HCT116 (cell line): Measurements from ENCODE around the gene GPR180. TPM values are rescaled to one million over a fixed set of nuclear protein-coding genes. Genes with fewer than 3 reads are reported as not detected.

ENCODE experiments used
- ATAC-seq: fragments of 200-7000 bp; cut with Tn5 transposase; 2 replicates; pipeline ENCODE4 v1.9.1; 2020; ENCODE audit warnings: mild to moderate bottlenecking, moderate library complexity
- BruUV-seq: library from RNA; stranded (reverse); fragments of 400-500 nt; replicated peaks from 2 replicates; lab custom pipeline; 2021; lab: Mats Ljungman, UMichigan
- CTCF ChIA-PET: fragments of 300-600 bp; sonication (Branson Sonifier 250); formaldehyde crosslinking; loops from one replicate; lab custom pipeline; 2021; ENCODE audit warnings: antibody characterized with exemption; lab: Charles Lee
- POLR2A ChIA-PET: fragments of 300-600, 350-600 bp; sonication (Branson Sonifier 250); formaldehyde crosslinking; loops from one replicate; lab custom pipeline; 2021; ENCODE audit warnings: antibody characterized with exemption; lab: Charles Lee
- RAD21 ChIA-PET, 2 experiments: fragments of 300-600 bp; sonication (Branson Sonifier 250); formaldehyde crosslinking; loops; one replicate each; lab custom pipeline; 2023; ENCODE audit warnings: low total read pairs in 2 of 2; ENCODE audit not compliant: uncharacterized antibody in 2 of 2, unreplicated experiment in 2 of 2, low non-redundant PET in 1 of 2; lab: Charles Lee
- DNase-seq: peaks from one replicate; pipeline ENCODE4 v3.0.0-alpha.2; 2010; ENCODE audit warnings: low read depth, low spot score
- H2AFZ ChIP-seq: fragments of 200-600 bp; shearing (Covaris generic), sonication (generic); 2 replicates; pipeline ENCODE4 v1.6.1; 2017; ENCODE audit warnings: low read depth, mixed run types, mixed read lengths, antibody characterized with exemption, low read length; ENCODE audit not compliant: poor library complexity, severe bottlenecking
- H3K27ac ChIP-seq: 2 replicates; pipeline ENCODE4 v1.5.1; 2012; ENCODE audit warnings: low read depth, low read length
- H3K27me3 ChIP-seq: fragments of 200-600 bp; sonication (generic); 2 replicates; pipeline ENCODE4 v1.6.1; 2016; ENCODE audit warnings: mixed run types, low read length, mixed read lengths; ENCODE audit not compliant: insufficient read depth
- H3K36me3 ChIP-seq, 2 experiments: fragments of 200-500 bp in 1 of 2; fragments of 200-600 bp in 1 of 2; sonication (Bioruptor generic) in 1 of 2; sonication (generic) in 1 of 2; 2 replicates each; pipeline versions ENCODE4 v1.5.1 to v1.6.1; 2014 to 2016; ENCODE audit warnings: low read length in 2 of 2, inconsistent platforms in 1 of 2, mixed read lengths in 1 of 2, mixed run types in 1 of 2; ENCODE audit not compliant: insufficient read depth in 2 of 2, control insufficient read depth in 1 of 2
- H3K4me1 ChIP-seq, 2 experiments: fragments of 200-600 bp in 1 of 2; sonication (generic) in 1 of 2; 2 replicates each; pipeline versions ENCODE4 v1.5.1 to v1.6.1; 2012 to 2017; ENCODE audit warnings: low read length in 2 of 2, inconsistent platforms in 1 of 2, mild to moderate bottlenecking in 1 of 2, mixed read lengths in 1 of 2, mixed run types in 1 of 2, moderate library complexity in 1 of 2; ENCODE audit not compliant: insufficient read depth in 2 of 2, control insufficient read depth in 1 of 2
- H3K4me2 ChIP-seq: fragments of 200-600 bp; sonication (generic); 2 replicates; pipeline ENCODE4 v1.6.1; 2017; ENCODE audit warnings: mixed run types, low read length, mixed read lengths
- H3K4me3 ChIP-seq, 2 experiments: fragments of 200-600 bp in 1 of 2; sonication (generic) in 1 of 2; replicated peaks in 1 of 2; 2 replicates each; pipeline ENCODE4 v1.5.1; 2011 to 2016; ENCODE audit warnings: low read length in 2 of 2, control low read depth in 1 of 2, low read depth in 1 of 2, mild to moderate bottlenecking in 1 of 2, mixed read lengths in 1 of 2, mixed run types in 1 of 2
- H3K79me2 ChIP-seq: fragments of 200-600 bp; sonication (generic); 2 replicates; pipeline ENCODE4 v1.6.1; 2017; ENCODE audit warnings: mild to moderate bottlenecking, mixed run types, low read length, moderate library complexity, mixed read lengths; ENCODE audit not compliant: insufficient read depth
- H3K9ac ChIP-seq: fragments of 200-600 bp; sonication (generic); 2 replicates; pipeline ENCODE4 v1.6.1; 2016; ENCODE audit warnings: low read length, mixed read lengths
- H3K9me2 ChIP-seq: fragments of 200-600 bp; sonication (generic), shearing (Covaris generic); 2 replicates; pipeline ENCODE4 v1.6.1; 2017; ENCODE audit warnings: mixed run types, mild to moderate bottlenecking, moderate library complexity; ENCODE audit not compliant: insufficient read depth
- H3K9me3 ChIP-seq, 2 experiments: fragments of 200-500 bp in 1 of 2; fragments of 200-600 bp in 1 of 2; sonication (Bioruptor generic) in 1 of 2; sonication (generic) in 1 of 2; 2 replicates each; pipeline ENCODE4 v1.6.1; 2014 to 2017; ENCODE audit warnings: low read length in 2 of 2, mixed read lengths in 2 of 2, inconsistent platforms in 1 of 2, low read depth in 1 of 2, mild to moderate bottlenecking in 1 of 2, mixed run types in 1 of 2, moderate library complexity in 1 of 2; ENCODE audit not compliant: control insufficient read depth in 1 of 2, insufficient read depth in 1 of 2
- H4K20me1 ChIP-seq: fragments of 200-600 bp; sonication (generic), shearing (Covaris generic); 2 replicates; pipeline ENCODE4 v1.6.1; 2017; ENCODE audit warnings: mixed run types, mild to moderate bottlenecking, moderate library complexity; ENCODE audit not compliant: insufficient read depth
- CTCF ChIP-seq, 3 experiments: fragments of 200-600 bp in 1 of 3; sonication (generic) in 1 of 3; IDR thresholded peaks in 2 of 3; conservative IDR thresholded peaks in 1 of 3; 2 replicates each; pipeline ENCODE4 v1.5.1; 2012 to 2017; ENCODE audit warnings: low read depth in 2 of 3, low read length in 2 of 3, antibody characterized with exemption in 1 of 3, borderline replicate concordance in 1 of 3, control low read depth in 1 of 3, mild to moderate bottlenecking in 1 of 3, mixed read lengths in 1 of 3, mixed run types in 1 of 3, moderate library complexity in 1 of 3; ENCODE audit not compliant: insufficient read depth in 1 of 3
- EZH2 ChIP-seq: fragments of 200-600 bp; sonication (generic); IDR thresholded peaks from 2 replicates; pipeline ENCODE4 v1.6.1; 2017; ENCODE audit warnings: antibody characterized with exemption, mixed run types
- EZH2phosphoT487 ChIP-seq: fragments of 200-600 bp; IDR thresholded peaks from 2 replicates; pipeline ENCODE4 v1.6.1; 2018; ENCODE audit warnings: antibody characterized with exemption, borderline replicate concordance
- FOSL1 ChIP-seq: IDR thresholded peaks from 2 replicates; pipeline ENCODE4 v1.6.1; 2012; ENCODE audit warnings: low read depth
- MAX ChIP-seq: IDR thresholded peaks from 2 replicates; pipeline ENCODE4 v1.6.1; 2012
- YY1 ChIP-seq: IDR thresholded peaks from 2 replicates; pipeline ENCODE4 v1.6.1; 2011; ENCODE audit warnings: low read length, low read depth, moderate library complexity, mild to moderate bottlenecking; ENCODE audit not compliant: insufficient replicate concordance; ENCODE audit errors: extremely low read depth
- ZNF274 ChIP-seq: fragments of 200-500 bp; sonication (Bioruptor generic); IDR thresholded peaks from 2 replicates; pipeline ENCODE4 v1.6.1; 2014; ENCODE audit warnings: mild to moderate bottlenecking, low read depth, low read length, inconsistent platforms
- intact Hi-C: fragments of 100-400 bp; cut with micrococcal nuclease; formaldehyde crosslinking; loops from 2 replicates; pipeline ENCODE4 v1.10.0; 2022
- total RNA-seq: library from RNA; stranded (reverse); gene quantifications from one replicate; pipeline ENCODE4 v1.2.1, GENCODE V29; 2021; ENCODE audit not compliant: unreplicated experiment

GPR180 gene
- total RNA-seq, 1 experiment from 2014 or later, result 6.4 TPM

GRCh38 chr13:94559222-94559795 lies 42.3 kb upstream of the GPR180 start:
- H3K36me3 ChIP-seq, result no peaks in the 10 kb centered on the region
- no peaks in the 10 kb centered on the region for H3K79me2 ChIP-seq
- no peaks in the 10 kb centered on the region for H4K20me1 ChIP-seq
- no peak overlapping the region for H2AFZ ChIP-seq
- H3K9me2 ChIP-seq, result no peaks in the 10 kb centered on the region
- RAD21 ChIA-PET, result no interaction called here
- H3K4me3 ChIP-seq, result no peak overlapping the region
- intact Hi-C loops, result no loop called here
- no peaks in the 10 kb centered on the region for H3K4me1 ChIP-seq
- DNase-seq (no peak), ATAC-seq (no peak)
- CTCF ChIA-PET, result no interaction called here
- TF ChIP-seq YY1 (no peak), MAX (no peak), ZNF274 (no peak), EZH2phosphoT487 (no peak), EZH2 (no peak), CTCF (IDR thresholded peaks at IDR 0.05 in 2 of 3, conservative IDR thresholded peaks at IDR 0.05 in 1 of 3; ENCODE audit: borderline replicate concordance in 1 of 3, insufficient read depth in 1 of 3, low read depth in 2 of 3, low read length in 2 of 3) (no peak), FOSL1 (no peak)
- POLR2A ChIA-PET, result no interaction called here
- H3K9ac ChIP-seq, result no peak overlapping the region
- H3K27ac ChIP-seq, result no peak overlapping the region
- no peak overlapping the region for H3K4me2 ChIP-seq
- H3K27me3 ChIP-seq, result no peaks in the 10 kb centered on the region
- no TSS peak for BruUV-seq
- no peaks in the 10 kb centered on the region for H3K9me3 ChIP-seq
